HL-60 (cell line): Measurements from ENCODE around the gene TNS2.

Experiments
- DNase-seq, 2 experiments: peaks; one replicate each; pipeline ENCODE4 v3.0.0-alpha.2; 2010 to 2020; ENCODE audit warnings: low read depth in 1 of 2, low spot score in 1 of 2
- H3K27ac ChIP-seq: fragments of 250-450 bp; sonication (Bioruptor Pico); replicated peaks from 2 replicates; pipeline ENCODE4 v1.5.1; 2020; ENCODE audit warnings: mild to moderate bottlenecking, moderate library complexity
- H3K27me3 ChIP-seq: fragments of 250-450 bp; sonication (Bioruptor Pico); 2 replicates; pipeline ENCODE4 v1.5.1; 2021; ENCODE audit warnings: mild to moderate bottlenecking, moderate library complexity; ENCODE audit not compliant: insufficient read depth, poor library complexity, severe bottlenecking
- H3K4me3 ChIP-seq: replicated peaks from 2 replicates; pipeline ENCODE4 v1.5.1; 2011; ENCODE audit warnings: mild to moderate bottlenecking, control low read depth, low read length; ENCODE audit not compliant: insufficient read depth
- GABPA ChIP-seq: IDR thresholded peaks from 2 replicates; pipeline ENCODE4 v1.6.1; 2012; ENCODE audit warnings: low read depth
- POLR2AphosphoS5 ChIP-seq: IDR thresholded peaks from 2 replicates; pipeline ENCODE4 v1.6.1; 2012; ENCODE audit warnings: low read depth
- SPI1 ChIP-seq: IDR thresholded peaks from 2 replicates; pipeline ENCODE4 v1.6.1; 2012; ENCODE audit warnings: low read depth, mild to moderate bottlenecking, borderline replicate concordance
- TF ChIP-seq, protein P1 (sequence below): IDR thresholded peaks from 2 replicates; pipeline ENCODE4 v1.6.1; 2012; ENCODE audit warnings: low read depth; ENCODE audit not compliant: insufficient replicate concordance
- TF ChIP-seq, protein P2 (sequence below): IDR thresholded peaks from one replicate; pipeline ENCODE4 v1.5.1; 2011; ENCODE audit warnings: low read length, control low read depth, inconsistent platforms; ENCODE audit not compliant: insufficient read depth

The TNS2 gene

DNA sequence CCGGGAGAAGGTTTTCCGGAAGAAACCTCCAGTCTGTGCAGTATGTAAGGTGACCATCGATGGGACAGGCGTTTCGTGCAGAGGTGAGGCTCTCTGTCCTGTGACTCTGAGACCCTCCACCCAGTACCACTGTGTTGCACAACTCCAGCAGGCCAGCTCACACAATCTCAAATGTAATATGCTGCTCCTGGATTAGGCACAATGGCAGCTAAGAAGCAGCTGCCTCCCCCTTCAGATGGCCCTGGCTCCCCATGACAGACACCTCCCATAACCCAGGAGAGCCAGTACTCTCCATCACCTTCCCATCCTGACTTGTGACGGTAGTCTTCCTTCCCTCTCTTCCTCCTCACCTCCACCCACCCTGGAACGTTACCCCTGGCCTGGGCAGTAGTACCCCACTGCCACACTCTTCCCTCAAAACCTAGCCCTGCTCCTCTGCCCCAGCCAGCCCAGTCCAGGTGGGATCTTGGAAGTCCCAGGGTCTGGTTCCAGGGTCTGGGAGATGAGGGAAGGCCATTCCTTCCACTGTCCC is 2.1 kb downstream of the TNS2 start:
- H3K4me3 ChIP-seq, result no peak overlapping the region
- H3K27me3 ChIP-seq, result peaks cover 2% of the 10 kb centered on the region
- H3K27ac ChIP-seq, result no peak overlapping the region
- DNase-seq, result no peak
- TF ChIP-seq, protein P1, sequence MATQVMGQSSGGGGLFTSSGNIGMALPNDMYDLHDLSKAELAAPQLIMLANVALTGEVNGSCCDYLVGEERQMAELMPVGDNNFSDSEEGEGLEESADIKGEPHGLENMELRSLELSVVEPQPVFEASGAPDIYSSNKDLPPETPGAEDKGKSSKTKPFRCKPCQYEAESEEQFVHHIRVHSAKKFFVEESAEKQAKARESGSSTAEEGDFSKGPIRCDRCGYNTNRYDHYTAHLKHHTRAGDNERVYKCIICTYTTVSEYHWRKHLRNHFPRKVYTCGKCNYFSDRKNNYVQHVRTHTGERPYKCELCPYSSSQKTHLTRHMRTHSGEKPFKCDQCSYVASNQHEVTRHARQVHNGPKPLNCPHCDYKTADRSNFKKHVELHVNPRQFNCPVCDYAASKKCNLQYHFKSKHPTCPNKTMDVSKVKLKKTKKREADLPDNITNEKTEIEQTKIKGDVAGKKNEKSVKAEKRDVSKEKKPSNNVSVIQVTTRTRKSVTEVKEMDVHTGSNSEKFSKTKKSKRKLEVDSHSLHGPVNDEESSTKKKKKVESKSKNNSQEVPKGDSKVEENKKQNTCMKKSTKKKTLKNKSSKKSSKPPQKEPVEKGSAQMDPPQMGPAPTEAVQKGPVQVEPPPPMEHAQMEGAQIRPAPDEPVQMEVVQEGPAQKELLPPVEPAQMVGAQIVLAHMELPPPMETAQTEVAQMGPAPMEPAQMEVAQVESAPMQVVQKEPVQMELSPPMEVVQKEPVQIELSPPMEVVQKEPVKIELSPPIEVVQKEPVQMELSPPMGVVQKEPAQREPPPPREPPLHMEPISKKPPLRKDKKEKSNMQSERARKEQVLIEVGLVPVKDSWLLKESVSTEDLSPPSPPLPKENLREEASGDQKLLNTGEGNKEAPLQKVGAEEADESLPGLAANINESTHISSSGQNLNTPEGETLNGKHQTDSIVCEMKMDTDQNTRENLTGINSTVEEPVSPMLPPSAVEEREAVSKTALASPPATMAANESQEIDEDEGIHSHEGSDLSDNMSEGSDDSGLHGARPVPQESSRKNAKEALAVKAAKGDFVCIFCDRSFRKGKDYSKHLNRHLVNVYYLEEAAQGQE, result no peak
- TF ChIP-seq SPI1 (no peak), POLR2AphosphoS5 (no peak), GABPA (no peak)
- TF ChIP-seq, protein P2, sequence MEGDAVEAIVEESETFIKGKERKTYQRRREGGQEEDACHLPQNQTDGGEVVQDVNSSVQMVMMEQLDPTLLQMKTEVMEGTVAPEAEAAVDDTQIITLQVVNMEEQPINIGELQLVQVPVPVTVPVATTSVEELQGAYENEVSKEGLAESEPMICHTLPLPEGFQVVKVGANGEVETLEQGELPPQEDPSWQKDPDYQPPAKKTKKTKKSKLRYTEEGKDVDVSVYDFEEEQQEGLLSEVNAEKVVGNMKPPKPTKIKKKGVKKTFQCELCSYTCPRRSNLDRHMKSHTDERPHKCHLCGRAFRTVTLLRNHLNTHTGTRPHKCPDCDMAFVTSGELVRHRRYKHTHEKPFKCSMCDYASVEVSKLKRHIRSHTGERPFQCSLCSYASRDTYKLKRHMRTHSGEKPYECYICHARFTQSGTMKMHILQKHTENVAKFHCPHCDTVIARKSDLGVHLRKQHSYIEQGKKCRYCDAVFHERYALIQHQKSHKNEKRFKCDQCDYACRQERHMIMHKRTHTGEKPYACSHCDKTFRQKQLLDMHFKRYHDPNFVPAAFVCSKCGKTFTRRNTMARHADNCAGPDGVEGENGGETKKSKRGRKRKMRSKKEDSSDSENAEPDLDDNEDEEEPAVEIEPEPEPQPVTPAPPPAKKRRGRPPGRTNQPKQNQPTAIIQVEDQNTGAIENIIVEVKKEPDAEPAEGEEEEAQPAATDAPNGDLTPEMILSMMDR, result no peak

DNA sequence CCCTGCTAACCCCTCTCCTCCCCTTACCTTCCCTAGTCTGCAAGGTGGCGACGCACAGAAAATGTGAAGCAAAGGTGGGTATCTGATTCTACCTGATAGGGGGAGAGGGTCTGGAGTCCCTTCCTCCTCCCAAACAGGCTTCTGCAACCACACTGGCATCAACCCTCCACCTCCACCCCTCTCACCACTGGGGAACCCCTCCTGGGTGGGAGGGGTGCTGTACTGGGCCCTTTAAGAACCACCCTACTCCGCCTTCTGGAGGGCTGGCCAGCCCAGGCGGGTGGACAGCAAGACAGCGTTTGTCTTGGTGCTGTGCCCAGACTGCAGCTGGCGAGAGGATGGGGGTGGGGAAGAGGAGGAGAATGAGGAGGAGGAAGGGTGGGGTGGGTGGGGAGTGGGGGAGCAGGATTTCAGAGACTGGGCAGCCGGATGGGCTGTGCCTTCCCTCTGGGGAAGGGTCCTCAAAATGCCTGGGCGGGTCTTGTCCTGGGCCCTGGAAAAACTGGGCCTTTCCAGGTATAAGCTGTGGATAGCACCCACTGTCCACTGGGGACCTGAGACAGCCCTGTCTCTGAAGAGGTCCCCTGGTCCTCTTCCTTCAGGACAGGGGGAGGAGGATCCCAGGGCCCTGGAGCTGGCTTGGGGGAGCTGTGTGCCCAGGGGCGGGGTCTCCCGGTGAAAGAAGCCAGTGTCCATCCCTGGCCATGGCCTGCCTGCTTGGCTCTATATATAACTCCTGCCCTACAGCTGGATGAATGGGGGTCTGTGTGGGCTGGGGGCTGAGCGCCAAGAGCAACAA is 2.8 kb downstream of the TNS2 start:
- Histone ChIP-seq H3K27me3 (peaks cover 2% of the 10 kb centered on the region), H3K4me3 (no peak overlapping the region), H3K27ac (no peak overlapping the region)
- DNase-seq, result no peak
- TF ChIP-seq, protein P1, result no peak
- TF ChIP-seq POLR2AphosphoS5 (no peak), GABPA (no peak), SPI1 (no peak)
- TF ChIP-seq, protein P2, result no peak

- DNase-seq, result peak in 1 of 2 experiments; percentile 43
- Histone ChIP-seq H3K27ac (no peak overlapping the region), H3K27me3 (peaks cover 2% of the 10 kb centered on the region), H3K4me3 (peak overlapping the region; percentile 89)
- TF ChIP-seq SPI1, result no peak
- TF ChIP-seq GABPA, result no peak
- TF ChIP-seq, protein P1, result no peak
- TF ChIP-seq, protein P2, result peak; percentile 44
- TF ChIP-seq POLR2AphosphoS5, result no peak
Observed at GRCh38 chr12:53053218-53054111, 3.6 kb downstream of the TNS2 start.
